ENCODE results near the gene ALOXE3.

- no peak for TF ChIP-seq REST (IDR thresholded peaks at IDR 0.05)
- TF ChIP-seq CTCF (IDR thresholded peaks at IDR 0.05; ENCODE audit: low read depth, low read length, missing input control) = no peak
- TF ChIP-seq HNF4A (conservative IDR thresholded peaks at IDR 0.05) = no peak
- no peak for TF ChIP-seq YY1 (IDR thresholded peaks at IDR 0.05)
These were observed 23.4 kb upstream of the ALOXE3 start for GRCh38 chr17:8141741-8142140.

Measured in liver (tissue), 3 donors.